Ramos (cell line): ENCODE data around the gene RECQL.
"Not testable (repeated sequence)": the region's sequence is repeated elsewhere in the genome, so short reads cannot be mapped to it uniquely, and the experiment has no call there.

ENCODE experiments used
- in situ Hi-C: fragments of 300-500 bp; cut with MboI; formaldehyde crosslinking; loops from one replicate; pipeline ENCODE4 v1.14.3; 2022; ENCODE audit warnings: low sequenced_read_pairs; ENCODE audit not compliant: unreplicated experiment

The RECQL gene

GRCh38 chr12:21438643-21439042, 62.8 kb downstream of the RECQL start:
- in situ Hi-C loops = no loop called here

GRCh38 chr12:21434699-21435098, 66.7 kb downstream of the RECQL start:
- in situ Hi-C loops = no loop called here

- in situ Hi-C loops = no loop called here
Measured at GRCh38 chr12:21433525-21433924, 67.9 kb downstream of the RECQL start.

- in situ Hi-C loops = no loop called here
Measured at GRCh38 chr12:21429994-21430393, 71.4 kb downstream of the RECQL start.

GRCh38 chr12:21428241-21428640, 73.2 kb downstream of the RECQL start:
- in situ Hi-C loops = no loop called here

- in situ Hi-C loops = not testable (repeated sequence)
Measured at GRCh38 chr12:21419009-21419699, 82.3 kb downstream of the RECQL start.
